Suprapubic skin (tissue), 3 donors: ENCODE results near the gene IGFBP2.

Experiments used
- CTCF ChIP-seq, 2 donors: fragments of 200-600 bp in 1 of 2; fragments of 450-650 bp in 1 of 2; sonication (generic) in 1 of 2; IDR thresholded peaks; one replicate each; pipeline ENCODE4 v1.5.1; 2016 to 2019; ENCODE audit warnings: antibody characterized with exemption in 2 of 2, mild to moderate bottlenecking in 1 of 2, moderate library complexity in 1 of 2
- POLR2A ChIP-seq, 2 donors: fragments of 450-650 bp; IDR thresholded peaks; one replicate each; pipeline ENCODE4 v1.6.1; 2017; ENCODE audit warnings: antibody characterized with exemption in 2 of 2, mild to moderate bottlenecking in 2 of 2, moderate library complexity in 2 of 2

- TF ChIP-seq CTCF (IDR thresholded peaks at IDR 0.05) (no peak), POLR2A (IDR thresholded peaks at IDR 0.05) (no peak)
These were observed 55.6 kb downstream of the IGFBP2 start for GRCh38 chr2:216688731-216689340.
